GM23338 (cell line): ENCODE measurements around the gene RIN3. TPM values are rescaled to one million over a fixed set of nuclear protein-coding genes. Genes with fewer than 3 reads are reported as not detected.

Experiments used
- ATAC-seq: fragments of 200-7000 bp; cut with Tn5 transposase; 3 replicates; pipeline ENCODE4 v1.9.1; 2020
- DNase-seq: peaks from one replicate; pipeline ENCODE4 v3.0.0-alpha.2; 2015; ENCODE audit warnings: low spot score
- H2AFZ ChIP-seq: fragments of 200-600 bp; sonication (generic); 2 replicates; pipeline ENCODE4 v1.8.0; 2016; ENCODE audit warnings: antibody characterized with exemption, mild to moderate bottlenecking, moderate library complexity
- H3F3A ChIP-seq: fragments of 200-600 bp; sonication (generic); replicated peaks from 2 replicates; pipeline ENCODE4 v1.8.0; 2017; ENCODE audit warnings: antibody characterized with exemption, mixed run types, low read depth
- H3K27ac ChIP-seq: fragments of 200-600 bp; sonication (generic); 2 replicates; pipeline ENCODE4 v1.6.1; 2016; ENCODE audit warnings: low read depth
- H3K27me3 ChIP-seq: fragments of 200-600 bp; sonication (generic); 2 replicates; pipeline ENCODE4 v1.8.0; 2016; ENCODE audit warnings: mild to moderate bottlenecking, mixed run types, moderate library complexity; ENCODE audit not compliant: insufficient read depth
- H3K36me3 ChIP-seq: fragments of 200-600 bp; sonication (generic); 2 replicates; pipeline ENCODE4 v1.8.0; 2016; ENCODE audit warnings: mild to moderate bottlenecking; ENCODE audit not compliant: insufficient read depth
- H3K4me1 ChIP-seq: fragments of 200-600 bp; sonication (generic); 2 replicates; pipeline ENCODE4 v1.8.0; 2016; ENCODE audit warnings: mild to moderate bottlenecking, moderate library complexity; ENCODE audit not compliant: insufficient read depth
- H3K4me2 ChIP-seq: fragments of 200-600 bp; sonication (generic); 2 replicates; pipeline ENCODE4 v1.7.1; 2017; ENCODE audit warnings: mixed run types
- H3K4me3 ChIP-seq: fragments of 200-600 bp; sonication (generic); 2 replicates; pipeline ENCODE4 v1.6.1; 2016; ENCODE audit warnings: mixed run types
- H3K79me2 ChIP-seq: fragments of 200-600 bp; sonication (generic); replicated peaks from 2 replicates; pipeline ENCODE4 v1.8.0; 2017; ENCODE audit warnings: mild to moderate bottlenecking; ENCODE audit not compliant: insufficient read depth
- H3K9me2 ChIP-seq: fragments of 200-600 bp; sonication (generic); 2 replicates; pipeline ENCODE4 v1.8.0; 2017; ENCODE audit not compliant: insufficient read depth
- H4K20me1 ChIP-seq: fragments of 200-600 bp; sonication (generic); replicated peaks from 2 replicates; pipeline ENCODE4 v1.8.0; 2017; ENCODE audit warnings: mild to moderate bottlenecking; ENCODE audit not compliant: insufficient read depth
- H3K27ac Mint-ChIP-seq: 2 replicates; pipeline ENCODE4 v1.8.0; 2020; ENCODE audit warnings: inconsistent platforms, mild to moderate bottlenecking, moderate library complexity, mixed read lengths
- H3K27me3 Mint-ChIP-seq: 3 replicates; pipeline ENCODE4 v1.8.0; 2022; ENCODE audit warnings: low read depth, mild to moderate bottlenecking, moderate library complexity, mixed read lengths, inconsistent platforms; ENCODE audit not compliant: insufficient read depth, poor library complexity
- H3K36me3 Mint-ChIP-seq: 3 replicates; pipeline ENCODE4 v1.8.0; 2021; ENCODE audit warnings: low read depth, mild to moderate bottlenecking, inconsistent platforms, moderate library complexity, mixed read lengths
- H3K4me1 Mint-ChIP-seq: 3 replicates; pipeline ENCODE4 v1.8.0; 2020; ENCODE audit warnings: mild to moderate bottlenecking, inconsistent platforms, mixed read lengths
- H3K4me3 Mint-ChIP-seq: 3 replicates; pipeline ENCODE4 v1.8.0; 2021; ENCODE audit warnings: moderate library complexity, mild to moderate bottlenecking, inconsistent platforms, mixed read lengths
- H3K9me3 Mint-ChIP-seq: 3 replicates; pipeline ENCODE4 v1.8.0; 2020; ENCODE audit warnings: moderate library complexity, mild to moderate bottlenecking, inconsistent platforms, mixed read lengths
- CREB1 ChIP-seq: fragments of 250-450 bp; sonication (Bioruptor Pico); IDR thresholded peaks from 2 replicates; pipeline ENCODE4 v1.5.0; 2020; ENCODE audit warnings: low read depth, mild to moderate bottlenecking, moderate library complexity
- JUNB ChIP-seq: IDR thresholded peaks from one replicate; pipeline ENCODE4 v1.6.1; 2016; ENCODE audit warnings: antibody characterized with exemption; ENCODE audit not compliant: unreplicated experiment
- STAT1 ChIP-seq: IDR thresholded peaks from one replicate; pipeline ENCODE4 v1.6.1; 2016; ENCODE audit warnings: antibody characterized with exemption; ENCODE audit not compliant: unreplicated experiment
- ZNF114 ChIP-seq: fragments of 250-450 bp; sonication (Bioruptor Pico); IDR thresholded peaks from 2 replicates; pipeline ENCODE4 v1.5.0; 2020; ENCODE audit warnings: mild to moderate bottlenecking, moderate library complexity
- ZNF462 ChIP-seq: fragments of 250-450 bp; sonication (Bioruptor Pico); IDR thresholded peaks from 2 replicates; pipeline ENCODE4 v1.5.0; 2020; ENCODE audit warnings: mild to moderate bottlenecking, moderate library complexity
- polyA plus RNA-seq: library from polyadenylated mRNA; unstranded; fragments of >200 nt; fragmentation: Nextera tagmentation; extraction: Ambion mirVana; gene quantifications from 2 replicates; pipeline ENCODE4 v1.2.1, GENCODE V29; 2016
- total RNA-seq: library from RNA; depleted of rRNA; stranded (reverse); fragments of >200 nt; shearing (Covaris generic); gene quantifications from 2 replicates; pipeline ENCODE4 v1.2.3, GENCODE V29; 2014
- TF ChIP-seq, protein P1 (sequence below): IDR thresholded peaks from one replicate; pipeline ENCODE4 v1.6.1; 2018; ENCODE audit warnings: antibody characterized with exemption; ENCODE audit not compliant: unreplicated experiment
- TF ChIP-seq, protein P2 (sequence below), 2 experiments: fragments of 200-600 bp in 1 of 2; sonication (generic) in 1 of 2; conservative IDR thresholded peaks; 2 replicates each; pipeline versions ENCODE4 v1.5.1 to v1.6.1; 2016 to 2017; ENCODE audit warnings: antibody characterized with exemption in 2 of 2, low read depth in 2 of 2, mild to moderate bottlenecking in 2 of 2, moderate library complexity in 1 of 2

RIN3 gene
- total and polyA plus RNA-seq, 2 experiments from 2014 or later, result 0.97 to 1.5 TPM

- ATAC-seq, result no peak
- no peak for DNase-seq
- Mint-ChIP-seq H3K27me3 (peaks cover 4% of the 10 kb centered on the region), H3K4me3 (no peak overlapping the region), H3K36me3 (peaks cover 11% of the 10 kb centered on the region), H3K9me3 (peaks cover 3% of the 10 kb centered on the region; the same call in 1 of the 3 replicates), H3K4me1 (no peaks in the 10 kb centered on the region), H3K27ac (no peak overlapping the region)
- H3K27ac ChIP-seq, result no peak overlapping the region
- no peak overlapping the region for H2AFZ ChIP-seq
- no peaks in the 10 kb centered on the region for H3K9me2 ChIP-seq
- H3F3A ChIP-seq, result no peaks in the 10 kb centered on the region
- no peaks in the 10 kb centered on the region for H3K36me3 ChIP-seq
- H3K79me2 ChIP-seq, result peaks cover 28% of the 10 kb centered on the region
- H3K4me1 ChIP-seq, result no peaks in the 10 kb centered on the region
- TF ChIP-seq CREB1 (no peak), ZNF462 (CRISPR knock-in tag) (no peak), JUNB (no peak), ZNF114 (CRISPR knock-in tag) (no peak), STAT1 (no peak)
- TF ChIP-seq, protein P1, sequence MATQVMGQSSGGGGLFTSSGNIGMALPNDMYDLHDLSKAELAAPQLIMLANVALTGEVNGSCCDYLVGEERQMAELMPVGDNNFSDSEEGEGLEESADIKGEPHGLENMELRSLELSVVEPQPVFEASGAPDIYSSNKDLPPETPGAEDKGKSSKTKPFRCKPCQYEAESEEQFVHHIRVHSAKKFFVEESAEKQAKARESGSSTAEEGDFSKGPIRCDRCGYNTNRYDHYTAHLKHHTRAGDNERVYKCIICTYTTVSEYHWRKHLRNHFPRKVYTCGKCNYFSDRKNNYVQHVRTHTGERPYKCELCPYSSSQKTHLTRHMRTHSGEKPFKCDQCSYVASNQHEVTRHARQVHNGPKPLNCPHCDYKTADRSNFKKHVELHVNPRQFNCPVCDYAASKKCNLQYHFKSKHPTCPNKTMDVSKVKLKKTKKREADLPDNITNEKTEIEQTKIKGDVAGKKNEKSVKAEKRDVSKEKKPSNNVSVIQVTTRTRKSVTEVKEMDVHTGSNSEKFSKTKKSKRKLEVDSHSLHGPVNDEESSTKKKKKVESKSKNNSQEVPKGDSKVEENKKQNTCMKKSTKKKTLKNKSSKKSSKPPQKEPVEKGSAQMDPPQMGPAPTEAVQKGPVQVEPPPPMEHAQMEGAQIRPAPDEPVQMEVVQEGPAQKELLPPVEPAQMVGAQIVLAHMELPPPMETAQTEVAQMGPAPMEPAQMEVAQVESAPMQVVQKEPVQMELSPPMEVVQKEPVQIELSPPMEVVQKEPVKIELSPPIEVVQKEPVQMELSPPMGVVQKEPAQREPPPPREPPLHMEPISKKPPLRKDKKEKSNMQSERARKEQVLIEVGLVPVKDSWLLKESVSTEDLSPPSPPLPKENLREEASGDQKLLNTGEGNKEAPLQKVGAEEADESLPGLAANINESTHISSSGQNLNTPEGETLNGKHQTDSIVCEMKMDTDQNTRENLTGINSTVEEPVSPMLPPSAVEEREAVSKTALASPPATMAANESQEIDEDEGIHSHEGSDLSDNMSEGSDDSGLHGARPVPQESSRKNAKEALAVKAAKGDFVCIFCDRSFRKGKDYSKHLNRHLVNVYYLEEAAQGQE, result no peak
- TF ChIP-seq, protein P2, sequence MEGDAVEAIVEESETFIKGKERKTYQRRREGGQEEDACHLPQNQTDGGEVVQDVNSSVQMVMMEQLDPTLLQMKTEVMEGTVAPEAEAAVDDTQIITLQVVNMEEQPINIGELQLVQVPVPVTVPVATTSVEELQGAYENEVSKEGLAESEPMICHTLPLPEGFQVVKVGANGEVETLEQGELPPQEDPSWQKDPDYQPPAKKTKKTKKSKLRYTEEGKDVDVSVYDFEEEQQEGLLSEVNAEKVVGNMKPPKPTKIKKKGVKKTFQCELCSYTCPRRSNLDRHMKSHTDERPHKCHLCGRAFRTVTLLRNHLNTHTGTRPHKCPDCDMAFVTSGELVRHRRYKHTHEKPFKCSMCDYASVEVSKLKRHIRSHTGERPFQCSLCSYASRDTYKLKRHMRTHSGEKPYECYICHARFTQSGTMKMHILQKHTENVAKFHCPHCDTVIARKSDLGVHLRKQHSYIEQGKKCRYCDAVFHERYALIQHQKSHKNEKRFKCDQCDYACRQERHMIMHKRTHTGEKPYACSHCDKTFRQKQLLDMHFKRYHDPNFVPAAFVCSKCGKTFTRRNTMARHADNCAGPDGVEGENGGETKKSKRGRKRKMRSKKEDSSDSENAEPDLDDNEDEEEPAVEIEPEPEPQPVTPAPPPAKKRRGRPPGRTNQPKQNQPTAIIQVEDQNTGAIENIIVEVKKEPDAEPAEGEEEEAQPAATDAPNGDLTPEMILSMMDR (conservative IDR thresholded peaks at IDR 0.05; ENCODE audit: low read depth in 2 of 2), result no peak
- no peak overlapping the region for H3K4me3 ChIP-seq
- peaks cover 6% of the 10 kb centered on the region; the same call in 1 of the 2 replicates for H4K20me1 ChIP-seq
- H3K27me3 ChIP-seq, result no peaks in the 10 kb centered on the region
- no peak overlapping the region for H3K4me2 ChIP-seq
Observed at GRCh38 chr14:92718664-92719063, 205.1 kb downstream of the RIN3 start.
